Nephron progenitor cell (in vitro differentiated cells): ENCODE measurements around the gene NGF.

Source experiments
- DNase-seq: peaks from one replicate; pipeline ENCODE4 v3.0.0; 2021
- H3K27ac Mint-ChIP-seq: 2 replicates; pipeline ENCODE4 v1.8.0; 2021; ENCODE audit warnings: mild to moderate bottlenecking, moderate library complexity, mixed read lengths
- H3K27me3 Mint-ChIP-seq: 2 replicates; pipeline ENCODE4 v1.8.0; 2021; ENCODE audit warnings: mild to moderate bottlenecking, low read depth, mixed read lengths; ENCODE audit not compliant: poor library complexity
- H3K36me3 Mint-ChIP-seq: 2 replicates; pipeline ENCODE4 v1.8.0; 2021; ENCODE audit warnings: low read depth, mixed read lengths
- H3K4me1 Mint-ChIP-seq: 2 replicates; pipeline ENCODE4 v1.8.0; 2021; ENCODE audit warnings: mixed read lengths
- H3K4me3 Mint-ChIP-seq: 2 replicates; pipeline ENCODE4 v1.8.0; 2021; ENCODE audit warnings: mild to moderate bottlenecking, moderate library complexity, mixed read lengths
- H3K9me3 Mint-ChIP-seq: 2 replicates; pipeline ENCODE4 v1.8.0; 2021; ENCODE audit warnings: mild to moderate bottlenecking, moderate library complexity, mixed read lengths
- TF ChIP-seq, protein P1 (sequence below): fragments of 200-600 bp; sonication (generic); IDR thresholded peaks from 2 replicates; pipeline ENCODE4 v1.5.0; 2021; ENCODE audit warnings: antibody characterized with exemption

Gene NGF

DNA sequence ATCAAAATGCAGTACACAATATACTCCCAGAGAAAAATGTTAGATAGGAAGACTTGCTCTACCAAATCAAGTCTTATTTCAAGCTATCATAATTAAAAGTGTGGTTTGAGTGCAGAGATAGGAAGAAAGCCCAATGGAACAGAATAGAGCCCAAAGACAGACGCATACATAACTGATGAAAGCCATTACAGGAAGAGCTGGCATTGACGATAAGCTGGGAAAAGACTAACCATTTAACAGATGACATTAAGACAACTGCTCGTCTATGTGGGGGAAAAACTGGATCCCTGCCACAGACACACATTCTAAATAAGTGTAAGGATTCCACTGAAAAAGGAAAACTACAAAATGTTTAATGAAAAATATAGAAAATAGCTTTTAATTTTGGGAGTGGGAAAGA, 85.5 kb downstream of the NGF start:
- Mint-ChIP-seq H3K36me3 (peaks cover 5% of the 10 kb centered on the region), H3K27me3 (peaks cover 6% of the 10 kb centered on the region), H3K4me3 (no peak overlapping the region), H3K4me1 (no peaks in the 10 kb centered on the region), H3K9me3 (peaks cover 34% of the 10 kb centered on the region), H3K27ac (no peak overlapping the region)
- no peak for DNase-seq
- TF ChIP-seq, protein P1, sequence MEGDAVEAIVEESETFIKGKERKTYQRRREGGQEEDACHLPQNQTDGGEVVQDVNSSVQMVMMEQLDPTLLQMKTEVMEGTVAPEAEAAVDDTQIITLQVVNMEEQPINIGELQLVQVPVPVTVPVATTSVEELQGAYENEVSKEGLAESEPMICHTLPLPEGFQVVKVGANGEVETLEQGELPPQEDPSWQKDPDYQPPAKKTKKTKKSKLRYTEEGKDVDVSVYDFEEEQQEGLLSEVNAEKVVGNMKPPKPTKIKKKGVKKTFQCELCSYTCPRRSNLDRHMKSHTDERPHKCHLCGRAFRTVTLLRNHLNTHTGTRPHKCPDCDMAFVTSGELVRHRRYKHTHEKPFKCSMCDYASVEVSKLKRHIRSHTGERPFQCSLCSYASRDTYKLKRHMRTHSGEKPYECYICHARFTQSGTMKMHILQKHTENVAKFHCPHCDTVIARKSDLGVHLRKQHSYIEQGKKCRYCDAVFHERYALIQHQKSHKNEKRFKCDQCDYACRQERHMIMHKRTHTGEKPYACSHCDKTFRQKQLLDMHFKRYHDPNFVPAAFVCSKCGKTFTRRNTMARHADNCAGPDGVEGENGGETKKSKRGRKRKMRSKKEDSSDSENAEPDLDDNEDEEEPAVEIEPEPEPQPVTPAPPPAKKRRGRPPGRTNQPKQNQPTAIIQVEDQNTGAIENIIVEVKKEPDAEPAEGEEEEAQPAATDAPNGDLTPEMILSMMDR: no peak

DNA sequence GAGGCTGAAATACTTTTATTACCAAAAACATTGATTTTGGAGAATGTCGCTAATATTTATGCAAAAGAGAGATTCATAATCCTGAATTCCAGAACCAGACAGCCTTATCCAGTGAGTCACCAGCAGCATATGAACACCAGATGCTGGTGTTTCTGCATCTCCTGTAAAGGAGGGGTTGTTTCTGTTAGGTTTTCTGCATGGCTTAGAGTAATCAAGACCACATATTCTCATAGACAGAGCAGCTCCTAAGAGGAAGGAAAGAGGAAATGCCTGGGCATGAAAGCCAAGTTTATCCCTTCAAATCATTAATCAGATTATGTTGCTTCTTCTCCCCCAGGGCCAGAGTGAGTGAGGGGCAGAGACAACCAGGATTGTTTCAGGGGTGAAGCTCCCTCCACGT, 86.2 kb downstream of the NGF start:
- Mint-ChIP-seq H3K4me1 (no peaks in the 10 kb centered on the region), H3K36me3 (peaks cover 5% of the 10 kb centered on the region), H3K27ac (peak overlapping the region; percentile 14), H3K27me3 (peaks cover 3% of the 10 kb centered on the region), H3K9me3 (peaks cover 29% of the 10 kb centered on the region), H3K4me3 (no peak overlapping the region)
- TF ChIP-seq, protein P1: no peak
- no peak for DNase-seq

DNA sequence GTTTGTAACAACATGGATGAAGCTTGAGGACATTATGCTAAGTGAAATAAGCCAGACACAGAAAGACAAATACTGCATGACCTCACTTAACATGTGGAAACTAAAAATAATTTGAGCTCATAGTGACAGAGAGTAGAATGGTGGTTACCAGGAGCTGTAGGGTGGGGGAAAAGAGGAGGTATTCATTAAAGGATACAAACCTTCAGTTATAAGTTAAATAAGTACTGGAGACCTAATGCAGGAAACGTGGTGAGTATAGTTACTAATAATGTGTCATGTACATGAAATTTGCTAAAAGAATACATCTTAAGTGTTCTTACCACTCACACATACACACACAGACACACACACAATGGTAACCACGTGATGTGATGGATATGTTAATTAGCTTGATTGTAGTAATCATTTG, 86.7 kb downstream of the NGF start:
- no peaks in the 10 kb centered on the region for H3K4me1 Mint-ChIP-seq
- no peak overlapping the region for H3K4me3 Mint-ChIP-seq
- no peak for DNase-seq

DNA sequence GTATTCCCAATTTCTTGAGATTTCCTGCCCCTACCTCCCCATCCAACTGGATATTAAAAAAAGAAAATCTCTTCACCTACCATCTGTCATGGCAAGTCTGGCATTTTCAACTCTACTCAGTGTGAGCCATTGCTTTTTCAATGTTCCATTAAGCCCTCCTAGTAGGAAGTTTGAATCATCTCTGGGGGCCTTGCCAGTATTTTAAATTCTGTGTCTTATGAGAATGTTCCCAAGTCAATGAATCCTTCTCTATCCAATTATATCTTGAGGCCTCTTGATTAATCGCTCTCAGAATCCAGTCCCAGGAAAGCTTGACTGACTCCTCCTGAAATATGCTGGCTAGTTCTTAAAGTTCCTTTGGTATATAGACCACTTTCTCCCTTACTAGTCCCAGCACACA, 91.5 kb downstream of the NGF start:
- Mint-ChIP-seq H3K27me3 (no peaks in the 10 kb centered on the region), H3K27ac (no peak overlapping the region), H3K36me3 (peaks cover 14% of the 10 kb centered on the region), H3K4me1 (peaks cover 15% of the 10 kb centered on the region), H3K4me3 (no peak overlapping the region), H3K9me3 (peaks cover 51% of the 10 kb centered on the region)
- DNase-seq: no peak
- TF ChIP-seq, protein P1: no peak

More for the DNA sequence above, 86.7 kb downstream of the NGF start:
- Mint-ChIP-seq H3K9me3 (peaks cover 30% of the 10 kb centered on the region), H3K36me3 (peaks cover 5% of the 10 kb centered on the region), H3K27ac (no peak overlapping the region), H3K27me3 (peaks cover 3% of the 10 kb centered on the region)
- TF ChIP-seq, protein P1: no peak

DNA sequence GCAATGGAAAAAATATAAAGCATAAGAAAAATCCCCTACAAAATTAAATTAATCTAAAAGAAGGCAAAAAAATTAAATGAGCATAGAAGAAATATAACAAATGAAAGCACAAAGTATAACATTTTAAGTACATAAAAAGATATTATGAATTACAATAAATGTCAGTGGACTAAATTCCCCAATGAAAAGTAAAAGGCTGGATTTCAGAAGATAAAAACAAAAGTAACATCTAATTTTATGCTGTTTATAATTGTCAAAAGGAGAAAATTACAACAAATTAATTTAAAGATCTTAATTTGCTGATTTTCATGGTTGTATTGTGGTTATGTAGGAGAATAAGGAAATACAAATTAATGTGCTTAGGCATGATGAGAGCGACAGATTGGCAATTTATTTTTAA, 92.8 kb downstream of the NGF start:
- Mint-ChIP-seq H3K4me3 (no peak overlapping the region), H3K27me3 (no peaks in the 10 kb centered on the region), H3K9me3 (peaks cover 51% of the 10 kb centered on the region), H3K4me1 (peaks cover 15% of the 10 kb centered on the region), H3K27ac (no peak overlapping the region), H3K36me3 (peaks cover 14% of the 10 kb centered on the region)
- no peak for DNase-seq
- TF ChIP-seq, protein P1: no peak

DNA sequence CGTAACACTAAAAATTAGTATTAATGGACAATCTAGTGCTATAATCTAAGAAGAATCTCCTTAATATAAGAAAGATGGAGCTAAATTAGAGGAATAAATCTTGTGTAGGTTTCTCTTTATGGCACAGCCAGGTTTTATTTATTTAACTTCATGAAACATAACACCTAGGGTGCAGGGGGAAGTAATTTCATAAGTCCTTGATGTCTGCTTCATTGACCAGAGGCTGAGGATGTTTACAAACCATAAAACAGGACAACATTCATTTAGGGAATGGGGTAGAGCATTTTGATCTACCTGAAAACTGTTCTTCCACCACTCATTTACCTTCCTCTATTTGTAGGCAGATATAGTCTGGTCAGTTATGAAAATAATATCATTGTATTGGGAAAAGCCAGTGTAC, 95.5 kb downstream of the NGF start:
- H3K27me3 Mint-ChIP-seq: no peaks in the 10 kb centered on the region

More for the DNA sequence above, 95.5 kb downstream of the NGF start:
- H3K4me3 Mint-ChIP-seq: no peak overlapping the region
- no peak for DNase-seq
- peaks cover 9% of the 10 kb centered on the region for H3K36me3 Mint-ChIP-seq
- peaks cover 15% of the 10 kb centered on the region for H3K4me1 Mint-ChIP-seq
- peaks cover 34% of the 10 kb centered on the region for H3K9me3 Mint-ChIP-seq
- no peak overlapping the region for H3K27ac Mint-ChIP-seq
- TF ChIP-seq, protein P1: no peak
